ENCODE results near the gene F10. TPM values are rescaled to one million over a fixed set of nuclear protein-coding genes. Genes with fewer than 3 reads are reported as not detected.
A peak's percentile ranks its signal among the peaks of the same experiment; 100 is the strongest.

The F10 gene
- total and polyA plus RNA-seq, 11 donors = 2.4 to 13.6 (median 9.2) TPM

DNA sequence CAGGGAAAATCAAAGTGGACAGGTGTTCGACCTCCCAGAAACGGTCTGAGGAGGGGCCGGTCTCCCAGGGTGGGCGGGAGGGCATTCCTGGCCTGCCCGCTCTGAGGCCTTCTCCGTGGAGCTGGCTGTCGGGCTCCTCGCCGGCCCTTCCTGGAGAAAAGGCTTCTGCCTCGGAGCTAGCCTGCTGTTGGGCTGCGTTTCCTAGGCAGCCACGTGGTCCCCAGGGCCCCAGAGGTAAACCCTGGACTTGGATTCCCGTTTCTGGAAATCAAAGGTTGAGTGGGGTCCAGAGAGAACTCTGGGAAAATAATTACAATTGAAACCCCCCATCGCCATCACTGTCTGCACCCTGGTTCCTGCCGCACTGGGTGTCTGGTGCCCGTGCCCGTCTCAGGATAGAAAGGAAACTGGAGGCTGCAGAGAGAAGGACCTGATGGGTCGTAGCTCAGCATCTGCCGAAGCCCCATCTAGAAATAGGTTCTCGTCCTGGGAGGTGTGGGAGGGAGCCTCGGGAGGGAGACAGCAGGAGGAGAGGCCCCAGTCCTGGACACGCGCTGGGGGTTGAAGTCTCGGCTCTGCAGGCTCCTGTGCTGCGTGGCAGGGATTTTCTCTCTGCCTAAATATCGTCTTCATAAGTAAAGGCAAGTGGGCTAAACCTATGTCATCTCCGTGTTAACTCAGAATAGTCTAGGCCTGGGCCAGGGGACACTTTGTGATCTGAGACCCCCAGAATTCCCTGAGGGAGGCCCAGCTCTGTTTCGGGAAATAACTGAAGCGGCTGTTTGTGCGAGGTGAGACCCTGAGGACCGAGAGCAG is 28.2 kb downstream of the F10 start:
- DNase-seq = peak in 1 of 5 donors; percentile 15

DNA sequence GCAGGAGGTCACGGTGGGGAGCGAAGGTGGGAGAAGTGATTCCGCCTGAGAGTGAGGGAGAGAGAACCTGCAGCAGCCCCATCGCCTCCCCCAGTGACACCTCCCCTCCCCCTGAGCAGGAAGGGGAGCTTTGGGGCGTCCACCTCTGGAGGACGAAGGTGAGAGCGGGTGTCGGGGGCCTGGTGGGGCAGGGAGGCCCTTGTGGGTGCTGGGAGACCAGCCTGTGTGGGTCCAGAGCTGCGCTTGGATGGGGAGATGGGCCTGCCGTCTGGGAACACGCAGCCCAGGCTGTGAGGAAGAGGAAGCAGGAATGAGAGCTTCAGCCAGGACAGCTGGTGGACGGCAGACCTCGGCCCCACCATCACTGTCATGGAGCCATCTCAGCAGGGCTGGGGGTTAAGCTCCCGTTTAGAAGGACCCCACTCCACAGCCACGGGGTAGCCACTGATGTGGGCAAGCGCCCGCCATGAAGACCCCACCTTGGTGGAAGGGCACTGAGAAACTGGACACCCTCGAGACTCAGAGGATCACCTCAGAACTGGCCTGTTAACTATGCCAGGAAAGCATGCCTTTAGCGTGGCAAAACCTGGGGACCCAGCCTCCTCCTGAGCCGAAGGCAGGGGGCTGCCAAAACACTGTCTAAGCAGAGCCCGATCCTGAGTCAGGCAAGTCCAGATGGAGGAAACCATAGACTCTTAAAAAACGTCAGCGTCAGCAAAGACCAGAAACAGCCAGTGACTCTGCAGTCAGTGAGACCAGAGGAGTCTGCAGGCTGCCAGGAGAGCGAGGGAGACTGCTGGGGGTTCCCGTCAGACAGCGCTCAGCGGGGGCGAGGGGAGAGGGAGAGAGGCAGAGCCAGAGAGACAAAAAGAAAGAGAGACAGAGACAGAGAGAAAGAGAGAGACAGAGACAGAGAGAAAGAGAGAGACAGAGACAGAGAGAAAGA is 29.4 kb downstream of the F10 start:
- ATAC-seq = peak; percentile 5 to 33 (median 12)
- peak overlapping the region in 5 of 12 donors; percentile 85 to 95 (median 89) for H3K27ac ChIP-seq
- peaks cover 0 to 7% (median 0%) of the 10 kb centered on the region in 9 donors for H3K27me3 ChIP-seq
- intact Hi-C loops (cut with DNase I) = loop anchor here in 2 of 10 donors (5.0 to 10.0 kb wide), 2 partner anchors 53 to 55 kb away; partner anchors contain the start of genes CUL4A (in 2 of the 2) and PCID2 (in 2 of the 2)
- DNase-seq = peak in 2 of 5 donors; percentile 47 to 48
- WGBS, 4 donors = 56 to 65% (median 60%) methylated on average over 21 to 28 of the region's 28 CpGs
- H3K9me3 ChIP-seq = no peaks in the 10 kb centered on the region
- H3K4me1 ChIP-seq = peaks cover 3 to 24% (median 14%) of the 10 kb centered on the region in 12 donors
- H3K36me3 ChIP-seq = no peaks in the 10 kb centered on the region
- TF ChIP-seq, protein P1, sequence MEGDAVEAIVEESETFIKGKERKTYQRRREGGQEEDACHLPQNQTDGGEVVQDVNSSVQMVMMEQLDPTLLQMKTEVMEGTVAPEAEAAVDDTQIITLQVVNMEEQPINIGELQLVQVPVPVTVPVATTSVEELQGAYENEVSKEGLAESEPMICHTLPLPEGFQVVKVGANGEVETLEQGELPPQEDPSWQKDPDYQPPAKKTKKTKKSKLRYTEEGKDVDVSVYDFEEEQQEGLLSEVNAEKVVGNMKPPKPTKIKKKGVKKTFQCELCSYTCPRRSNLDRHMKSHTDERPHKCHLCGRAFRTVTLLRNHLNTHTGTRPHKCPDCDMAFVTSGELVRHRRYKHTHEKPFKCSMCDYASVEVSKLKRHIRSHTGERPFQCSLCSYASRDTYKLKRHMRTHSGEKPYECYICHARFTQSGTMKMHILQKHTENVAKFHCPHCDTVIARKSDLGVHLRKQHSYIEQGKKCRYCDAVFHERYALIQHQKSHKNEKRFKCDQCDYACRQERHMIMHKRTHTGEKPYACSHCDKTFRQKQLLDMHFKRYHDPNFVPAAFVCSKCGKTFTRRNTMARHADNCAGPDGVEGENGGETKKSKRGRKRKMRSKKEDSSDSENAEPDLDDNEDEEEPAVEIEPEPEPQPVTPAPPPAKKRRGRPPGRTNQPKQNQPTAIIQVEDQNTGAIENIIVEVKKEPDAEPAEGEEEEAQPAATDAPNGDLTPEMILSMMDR (IDR thresholded peaks at IDR 0.05) = no peak
- TF ChIP-seq POLR2A (IDR thresholded peaks at IDR 0.05) = no peak
- peak overlapping the region in 10 of 12 donors; percentile 42 to 68 (median 57) for H3K4me3 ChIP-seq

More for the DNA sequence above, 28.2 kb downstream of the F10 start:
- no peak for ATAC-seq
- TF ChIP-seq, protein P1 (IDR thresholded peaks at IDR 0.05) = no peak
- no peak for TF ChIP-seq POLR2A (IDR thresholded peaks at IDR 0.05)
- no peak overlapping the region for H3K4me3 ChIP-seq
- H3K27me3 ChIP-seq = peaks cover 0 to 7% (median 0%) of the 10 kb centered on the region in 9 donors
- H3K4me1 ChIP-seq = peaks cover 3 to 24% (median 14%) of the 10 kb centered on the region in 12 donors
- no peaks in the 10 kb centered on the region for H3K9me3 ChIP-seq
- no peak overlapping the region for H3K27ac ChIP-seq
- intact Hi-C loops (cut with DNase I) = loop anchor here in 2 of 10 donors (5.0 to 10.0 kb wide), 2 partner anchors 54 to 57 kb away; partner anchors contain the start of genes CUL4A (in 2 of the 2) and PCID2 (in 2 of the 2)
- no peaks in the 10 kb centered on the region for H3K36me3 ChIP-seq
- 88 to 90% (median 89%) methylated on average over 31 of the region's 31 CpGs for WGBS, 4 donors

DNA sequence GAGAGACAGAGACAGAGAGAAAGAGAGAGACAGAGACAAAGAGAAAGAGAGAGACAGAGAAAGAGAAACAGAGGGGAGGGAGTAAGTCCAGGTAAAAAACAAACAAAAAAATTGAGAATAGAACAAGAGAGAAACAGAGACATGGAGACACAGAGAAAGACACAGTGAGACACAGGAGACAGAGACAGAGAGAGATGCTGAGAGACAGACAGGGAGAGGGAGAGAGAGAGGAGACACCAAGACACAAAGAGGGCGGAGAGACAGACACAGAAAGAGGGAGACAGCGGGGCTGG is 30.0 kb downstream of the F10 start:
- Histone ChIP-seq H3K36me3 (no peaks in the 10 kb centered on the region), H3K9me3 (no peaks in the 10 kb centered on the region), H3K4me3 (peak overlapping the region; percentile 31 to 68 (median 53)), H3K27ac (peak overlapping the region; percentile 58 to 95 (median 88)), H3K27me3 (peaks cover 0 to 7% (median 0%) of the 10 kb centered on the region in 9 donors), H3K4me1 (peaks cover 3 to 24% (median 14%) of the 10 kb centered on the region in 12 donors)
- intact Hi-C loops (cut with DNase I) = loop anchor here in 2 of 10 donors (5.0 to 10.0 kb wide), 2 partner anchors 52 to 55 kb away; partner anchors contain the start of genes CUL4A (in 2 of the 2) and PCID2 (in 2 of the 2)
- 18 to 55% (median 39%) methylated on average over 2 of the region's 2 CpGs for WGBS, 4 donors
- DNase-seq = no peak
- no peak for ATAC-seq
- TF ChIP-seq, protein P1 (IDR thresholded peaks at IDR 0.05) = no peak
- TF ChIP-seq POLR2A (IDR thresholded peaks at IDR 0.05) = no peak

Measured in heart left ventricle (tissue), 16 donors.